Measurements from ENCODE around the gene FUT4.

- TF ChIP-seq GATA2 (IDR thresholded peaks at IDR 0.05; ENCODE audit: low read depth, low read length) (no peak), GATA3 (IDR thresholded peaks at IDR 0.05; ENCODE audit: low read depth, low read length) (no peak)
These were observed 30.7 kb downstream of the FUT4 start for GRCh38 chr11:94574193-94574961.

All from SH-SY5Y (cell line).